HG03196 (cell line): ENCODE data around the gene TBC1D5.
"Not testable (repeated sequence)": the region's sequence is repeated elsewhere in the genome, so short reads cannot be mapped to it uniquely, and the experiment has no call there.

Source experiments
- ATAC-seq: cut with Tn5 transposase; IDR thresholded peaks from one replicate; pipeline ENCODE4 v1.9.1; 2021; ENCODE audit not compliant: unreplicated experiment

TBC1D5 gene

GRCh38 chr3:17552351-17552750 lies 190.1 kb downstream of the TBC1D5 start:
- ATAC-seq, result no peak

GRCh38 chr3:17551895-17552294 lies 190.5 kb downstream of the TBC1D5 start:
- ATAC-seq, result no peak

- no peak for ATAC-seq
These were observed 191.1 kb downstream of the TBC1D5 start for GRCh38 chr3:17551333-17551732.

- ATAC-seq, result no peak
These were observed 191.8 kb downstream of the TBC1D5 start for GRCh38 chr3:17550624-17551023.

GRCh38 chr3:17546500-17547255 lies 195.8 kb downstream of the TBC1D5 start:
- ATAC-seq, result no peak

GRCh38 chr3:17544632-17545031 lies 197.8 kb downstream of the TBC1D5 start:
- no peak for ATAC-seq

GRCh38 chr3:17542591-17542990 lies 199.8 kb downstream of the TBC1D5 start:
- no peak for ATAC-seq

GRCh38 chr3:17539436-17539835 lies 203.0 kb downstream of the TBC1D5 start:
- no peak for ATAC-seq

GRCh38 chr3:17535274-17535673 lies 207.2 kb downstream of the TBC1D5 start:
- no peak for ATAC-seq

- not testable (repeated sequence) for ATAC-seq
These were observed 210.0 kb downstream of the TBC1D5 start for GRCh38 chr3:17532446-17532845.

- no peak for ATAC-seq
These were observed 212.8 kb downstream of the TBC1D5 start for GRCh38 chr3:17529677-17530076.

GRCh38 chr3:17518189-17519059 lies 224.0 kb downstream of the TBC1D5 start:
- no peak for ATAC-seq

- no peak for ATAC-seq
These were observed 226.8 kb downstream of the TBC1D5 start for GRCh38 chr3:17515445-17516234.

GRCh38 chr3:17514597-17514996 lies 227.8 kb downstream of the TBC1D5 start:
- no peak for ATAC-seq

- no peak for ATAC-seq
These were observed 232.2 kb downstream of the TBC1D5 start for GRCh38 chr3:17510265-17510664.

GRCh38 chr3:17508180-17508752 lies 234.2 kb downstream of the TBC1D5 start:
- ATAC-seq, result no peak

GRCh38 chr3:17507480-17507879 lies 235.0 kb downstream of the TBC1D5 start:
- no peak for ATAC-seq

- no peak for ATAC-seq
These were observed 236.6 kb downstream of the TBC1D5 start for GRCh38 chr3:17505856-17506255.

- no peak for ATAC-seq
These were observed 240.7 kb downstream of the TBC1D5 start for GRCh38 chr3:17501745-17502144.

- no peak for ATAC-seq
These were observed 241.8 kb downstream of the TBC1D5 start for GRCh38 chr3:17500618-17501017.
